ENCODE data around the gene SLC24A3. TPM values are rescaled to one million over a fixed set of nuclear protein-coding genes. Genes with fewer than 3 reads are reported as not detected.
A peak's percentile ranks its signal among the peaks of the same experiment; 100 is the strongest.

SLC24A3 gene
- total RNA-seq, 1 experiment from 2014 or later = not detected

DNA sequence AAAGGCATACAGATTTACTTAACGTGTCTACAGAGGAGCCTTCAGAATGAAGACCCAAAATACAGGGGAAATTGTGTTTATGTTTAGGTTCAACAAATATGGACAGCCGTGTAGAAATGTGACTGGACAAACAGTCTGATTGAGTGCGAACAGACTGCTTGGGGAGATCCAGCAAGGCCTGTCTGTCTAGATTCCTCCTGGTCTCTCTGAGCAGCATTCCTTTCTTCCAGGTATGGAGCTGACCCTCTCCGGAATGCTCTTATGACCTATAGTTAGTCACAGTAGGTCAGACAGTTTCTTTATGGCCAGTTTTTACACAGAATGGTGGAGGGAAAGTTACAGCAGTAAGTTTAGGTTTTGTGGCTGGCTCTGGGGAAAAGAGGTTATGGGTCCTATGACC is 554.6 kb downstream of the SLC24A3 start:
- peaks cover 20% of the 10 kb centered on the region for H3K79me2 ChIP-seq (ENCODE audit: low read depth)
- no peaks in the 10 kb centered on the region for H3K9me3 ChIP-seq (ENCODE audit: insufficient read depth, low read depth)
- no peaks in the 10 kb centered on the region for H4K20me1 ChIP-seq (ENCODE audit: insufficient read depth)
- no peaks in the 10 kb centered on the region for H3K36me3 ChIP-seq (ENCODE audit: low read depth)
- DNase-seq = peak; percentile 77 to 97
- no peak for TF ChIP-seq EZH2 (IDR thresholded peaks at IDR 0.05; ENCODE audit: low read depth)
- TF ChIP-seq, protein P1, sequence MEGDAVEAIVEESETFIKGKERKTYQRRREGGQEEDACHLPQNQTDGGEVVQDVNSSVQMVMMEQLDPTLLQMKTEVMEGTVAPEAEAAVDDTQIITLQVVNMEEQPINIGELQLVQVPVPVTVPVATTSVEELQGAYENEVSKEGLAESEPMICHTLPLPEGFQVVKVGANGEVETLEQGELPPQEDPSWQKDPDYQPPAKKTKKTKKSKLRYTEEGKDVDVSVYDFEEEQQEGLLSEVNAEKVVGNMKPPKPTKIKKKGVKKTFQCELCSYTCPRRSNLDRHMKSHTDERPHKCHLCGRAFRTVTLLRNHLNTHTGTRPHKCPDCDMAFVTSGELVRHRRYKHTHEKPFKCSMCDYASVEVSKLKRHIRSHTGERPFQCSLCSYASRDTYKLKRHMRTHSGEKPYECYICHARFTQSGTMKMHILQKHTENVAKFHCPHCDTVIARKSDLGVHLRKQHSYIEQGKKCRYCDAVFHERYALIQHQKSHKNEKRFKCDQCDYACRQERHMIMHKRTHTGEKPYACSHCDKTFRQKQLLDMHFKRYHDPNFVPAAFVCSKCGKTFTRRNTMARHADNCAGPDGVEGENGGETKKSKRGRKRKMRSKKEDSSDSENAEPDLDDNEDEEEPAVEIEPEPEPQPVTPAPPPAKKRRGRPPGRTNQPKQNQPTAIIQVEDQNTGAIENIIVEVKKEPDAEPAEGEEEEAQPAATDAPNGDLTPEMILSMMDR (conservative IDR thresholded peaks at IDR 0.05) = no peak
- H3F3A ChIP-seq (ENCODE audit: insufficient read depth, low read depth) = peaks cover 24% of the 10 kb centered on the region
- H3K9me2 ChIP-seq (ENCODE audit: insufficient read depth) = no peaks in the 10 kb centered on the region
- no peaks in the 10 kb centered on the region for H3K27me3 ChIP-seq (ENCODE audit: insufficient read depth, low read depth)
- H2AFZ ChIP-seq = peak overlapping the region; percentile 78
- intact Hi-C loops (cut with micrococcal nuclease; ENCODE audit: unreplicated experiment) = loop anchor here (1.0 kb wide), 2 partner anchors 8 to 17 kb away; no protein-coding TSS in a partner anchor
- peak overlapping the region; percentile 20; the same call in 1 of the 2 replicates for H3K4me3 ChIP-seq
- no TSS peak for BruUV-seq (replicated peaks)
- peak overlapping the region; percentile 97 for H3K27ac ChIP-seq
- H3K4me1 ChIP-seq (replicated peaks; ENCODE audit: insufficient read depth) = peaks cover 56% of the 10 kb centered on the region
- peak overlapping the region; percentile 75 for H3K4me2 ChIP-seq
- ChIA-PET POLR2A (ENCODE audit: unreplicated experiment) (interaction anchor here (0.6 to 0.7 kb wide), 4 partner anchors 15 to 307 kb away, joined by 3 to 5 read pairs (median 3); partner anchors contain the start of genes CFAP61 and CRNKL1), CTCF (interaction anchor here (1.8 kb wide), 1 partner anchor 19 kb away, joined by 4 read pairs; no protein-coding TSS in a partner anchor)

DNA sequence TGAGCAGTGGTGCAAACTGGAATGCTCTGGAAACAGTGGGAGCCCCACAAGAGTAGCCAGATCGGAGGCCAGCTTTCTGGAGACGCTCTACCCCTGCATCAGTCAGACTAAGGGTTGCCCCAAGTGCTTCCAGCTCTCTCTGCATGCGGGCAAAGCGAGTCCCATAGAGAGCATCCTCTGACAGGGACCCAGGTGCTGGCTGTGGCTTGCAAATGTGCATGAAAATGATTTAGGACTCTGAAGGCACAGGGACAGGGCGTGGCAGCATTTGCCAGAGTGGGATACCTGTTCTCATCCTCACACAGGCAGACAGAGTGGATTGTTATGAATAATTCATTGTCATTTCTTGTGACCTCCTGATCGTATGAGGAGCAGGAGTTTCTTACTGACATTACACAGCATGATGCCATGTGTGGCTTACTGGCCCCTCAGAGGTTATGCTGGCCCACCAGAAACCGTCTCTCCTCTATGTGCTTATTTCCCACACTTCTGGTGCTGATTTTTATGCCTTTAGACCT is 555.9 kb downstream of the SLC24A3 start:
- Histone ChIP-seq H3K79me2 (ENCODE audit: low read depth) (peaks cover 20% of the 10 kb centered on the region), H3K27me3 (ENCODE audit: insufficient read depth, low read depth) (no peaks in the 10 kb centered on the region), H3F3A (ENCODE audit: insufficient read depth, low read depth) (peaks cover 24% of the 10 kb centered on the region), H3K4me2 (peak overlapping the region; percentile 75), H3K36me3 (ENCODE audit: low read depth) (no peaks in the 10 kb centered on the region), H3K9me2 (ENCODE audit: insufficient read depth) (no peaks in the 10 kb centered on the region), H3K4me1 (replicated peaks; ENCODE audit: insufficient read depth) (peaks cover 56% of the 10 kb centered on the region), H4K20me1 (ENCODE audit: insufficient read depth) (no peaks in the 10 kb centered on the region), H3K27ac (peak overlapping the region; percentile 97), H3K4me3 (no peak overlapping the region), H3K9me3 (ENCODE audit: insufficient read depth, low read depth) (no peaks in the 10 kb centered on the region), H2AFZ (no peak overlapping the region)
- ChIA-PET POLR2A (ENCODE audit: unreplicated experiment) (interaction anchor here (0.5 kb wide), 1 partner anchor 11 kb away, joined by 9 read pairs; no protein-coding TSS in a partner anchor), CTCF (interaction anchor here (1.8 kb wide), 1 partner anchor 17 kb away, joined by 4 read pairs; no protein-coding TSS in a partner anchor)
- BruUV-seq (replicated peaks) = no TSS peak
- intact Hi-C loops (cut with micrococcal nuclease; ENCODE audit: unreplicated experiment) = no loop called here
- no peak for DNase-seq
- TF ChIP-seq, protein P1 (conservative IDR thresholded peaks at IDR 0.05) = no peak
- no peak for TF ChIP-seq EZH2 (IDR thresholded peaks at IDR 0.05; ENCODE audit: low read depth)

DNA sequence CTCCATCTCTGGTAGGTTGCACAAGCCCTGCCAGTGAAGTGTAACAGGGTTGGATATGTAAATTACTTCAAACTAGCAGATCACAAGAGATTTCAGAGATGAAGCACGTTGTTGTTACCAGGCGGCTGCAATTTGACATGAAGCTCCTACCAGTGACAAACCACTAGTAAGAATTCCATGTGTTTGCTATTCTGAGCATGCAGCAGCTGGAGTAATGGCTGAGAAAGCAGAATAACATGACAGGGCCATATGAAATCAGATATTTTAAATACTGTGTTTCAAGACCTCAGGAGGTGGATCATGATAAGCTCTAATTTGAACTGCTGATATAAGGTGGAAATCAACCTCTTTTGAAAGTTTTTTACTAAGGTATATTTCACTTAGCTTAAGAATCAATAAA is 557.1 kb downstream of the SLC24A3 start:
- Histone ChIP-seq H3K4me2 (no peak overlapping the region), H3K9me2 (ENCODE audit: insufficient read depth) (no peaks in the 10 kb centered on the region), H3K79me2 (ENCODE audit: low read depth) (peaks cover 20% of the 10 kb centered on the region), H4K20me1 (ENCODE audit: insufficient read depth) (no peaks in the 10 kb centered on the region), H3K27ac (no peak overlapping the region), H3K36me3 (ENCODE audit: low read depth) (no peaks in the 10 kb centered on the region), H3K9me3 (ENCODE audit: insufficient read depth, low read depth) (no peaks in the 10 kb centered on the region), H2AFZ (no peak overlapping the region), H3K4me1 (replicated peaks; ENCODE audit: insufficient read depth) (peaks cover 52% of the 10 kb centered on the region), H3K27me3 (ENCODE audit: insufficient read depth, low read depth) (no peaks in the 10 kb centered on the region), H3F3A (ENCODE audit: insufficient read depth, low read depth) (peaks cover 24% of the 10 kb centered on the region), H3K4me3 (no peak overlapping the region)
- CTCF ChIA-PET = no interaction called here
- intact Hi-C loops (cut with micrococcal nuclease; ENCODE audit: unreplicated experiment) = no loop called here
- BruUV-seq (replicated peaks) = no TSS peak
- POLR2A ChIA-PET (ENCODE audit: unreplicated experiment) = interaction anchor here (0.7 kb wide), 1 partner anchor 12 kb away, joined by 10 read pairs; the partner anchor contains the start of gene RIN2
- DNase-seq = no peak
- no peak for TF ChIP-seq EZH2 (IDR thresholded peaks at IDR 0.05; ENCODE audit: low read depth)
- TF ChIP-seq, protein P1 (conservative IDR thresholded peaks at IDR 0.05) = no peak

Measured in PC-9 (cell line).